8988T (cell line): ENCODE measurements around the gene FAM25C.
"Not testable (repeated sequence)": the region's sequence is repeated elsewhere in the genome, so short reads cannot be mapped to it uniquely, and the experiment has no call there.

Experiments used
- DNase-seq: peaks from one replicate; pipeline ENCODE4 v3.0.0; 2011

The FAM25C gene

GRCh38 chr10:47947424-47947823 lies 52.2 kb downstream of the FAM25C start:
- not testable (repeated sequence) for DNase-seq
